Thoracic aorta endothelial cell (primary cell): ENCODE measurements around the gene MAB21L1. TPM values are rescaled to one million over a fixed set of nuclear protein-coding genes. Genes with fewer than 3 reads are reported as not detected.

ENCODE experiments used
- total RNA-seq: library from RNA; depleted of rRNA; stranded (reverse); fragments of >200 nt; gene quantifications from 2 replicates; pipeline ENCODE4 v1.2.3, GENCODE V29; 2012

MAB21L1 gene
- total RNA-seq = 0.13 TPM in 1 of 2 replicates, not detected in the other

DNA sequence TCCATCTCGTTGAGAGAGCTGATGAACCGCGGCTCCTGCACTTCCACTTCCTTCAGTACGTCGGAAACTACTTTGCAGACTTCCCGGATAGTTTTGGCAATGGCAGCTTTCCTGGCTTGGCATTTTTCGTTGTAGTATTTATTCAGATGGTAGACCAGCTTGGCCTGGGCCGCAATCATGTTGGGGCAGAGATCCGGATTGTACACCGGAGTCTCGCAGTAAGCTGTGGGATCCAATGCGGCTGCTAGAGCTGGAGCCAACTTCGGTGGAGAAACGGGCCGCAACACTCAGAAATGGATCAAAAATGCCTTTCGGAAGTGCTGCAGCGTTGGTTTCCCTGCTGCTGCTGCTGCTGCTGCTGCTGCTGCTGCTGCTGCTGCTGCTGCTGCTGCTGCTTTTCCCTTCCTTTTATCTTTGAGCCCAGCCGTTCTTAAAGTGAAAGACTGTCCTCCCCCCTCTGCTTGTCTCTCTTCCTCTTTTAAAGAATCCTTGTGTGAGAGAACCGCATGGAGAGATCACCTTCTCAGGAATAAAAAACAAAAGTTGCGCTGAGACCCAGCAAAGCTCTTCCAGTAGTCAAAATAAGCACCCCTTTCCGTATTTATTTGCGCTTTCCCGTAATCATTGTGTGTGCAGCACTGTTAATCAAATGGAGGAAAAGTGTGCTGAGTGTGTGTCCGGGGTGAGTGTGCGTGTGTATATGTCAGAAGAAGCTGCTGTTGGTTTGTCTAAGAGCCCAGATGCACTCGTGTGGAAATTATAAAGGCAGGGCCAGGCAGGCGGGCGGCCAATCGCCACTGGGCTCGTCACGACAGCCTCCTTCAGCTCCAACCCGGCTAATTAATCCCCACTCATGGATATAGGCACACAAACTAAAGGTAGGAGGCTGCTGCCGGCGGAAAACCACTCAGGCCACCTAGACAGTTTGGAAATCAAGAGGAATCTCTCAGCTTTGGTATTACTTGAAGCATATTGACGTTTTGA, at the start of gene MAB21L1:
Gene MAB21L1 (minus strand): TSS at position 730 of the 984 bp plus-strand sequence. CDS start 551 bp downstream, at position 179.

